ENCODE results near the gene PAX5.

The PAX5 gene

DNA sequence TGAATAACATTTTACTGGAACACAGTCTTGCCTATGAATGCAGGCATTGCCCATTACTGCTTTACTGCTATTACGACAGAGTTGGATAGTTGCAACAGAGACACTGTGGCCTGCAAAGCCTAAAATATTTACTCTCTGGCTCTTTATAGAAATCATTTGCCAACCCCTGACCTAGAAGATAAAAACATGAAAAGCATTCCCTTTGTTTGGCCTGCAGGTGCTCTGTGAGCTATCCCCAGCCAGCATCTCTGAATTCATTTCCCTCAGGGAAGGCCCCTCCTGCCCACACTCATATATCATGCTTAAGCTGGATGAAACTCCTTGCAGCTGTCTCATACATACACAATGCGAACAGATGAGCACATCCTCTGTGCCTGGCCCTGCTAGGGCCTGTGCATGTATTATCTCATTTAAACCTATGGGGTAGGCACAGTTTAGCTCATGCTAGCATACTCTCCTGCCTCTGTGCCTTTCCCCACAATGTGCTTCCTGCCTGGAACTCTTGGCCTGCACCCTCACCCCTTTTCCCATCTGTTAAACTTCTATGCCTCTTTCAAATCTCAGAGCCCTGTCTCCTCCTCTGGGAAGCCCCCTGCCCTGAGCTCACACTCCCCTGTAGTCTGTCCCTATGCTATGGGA lies 193.1 kb downstream of the PAX5 start:
- DNase-seq = no peak
- TF ChIP-seq GATA1 (IDR thresholded peaks at IDR 0.05; ENCODE audit: low read depth, low read length) = no peak
- no peak for TF ChIP-seq POLR2A (IDR thresholded peaks at IDR 0.05; ENCODE audit: low read length)

DNA sequence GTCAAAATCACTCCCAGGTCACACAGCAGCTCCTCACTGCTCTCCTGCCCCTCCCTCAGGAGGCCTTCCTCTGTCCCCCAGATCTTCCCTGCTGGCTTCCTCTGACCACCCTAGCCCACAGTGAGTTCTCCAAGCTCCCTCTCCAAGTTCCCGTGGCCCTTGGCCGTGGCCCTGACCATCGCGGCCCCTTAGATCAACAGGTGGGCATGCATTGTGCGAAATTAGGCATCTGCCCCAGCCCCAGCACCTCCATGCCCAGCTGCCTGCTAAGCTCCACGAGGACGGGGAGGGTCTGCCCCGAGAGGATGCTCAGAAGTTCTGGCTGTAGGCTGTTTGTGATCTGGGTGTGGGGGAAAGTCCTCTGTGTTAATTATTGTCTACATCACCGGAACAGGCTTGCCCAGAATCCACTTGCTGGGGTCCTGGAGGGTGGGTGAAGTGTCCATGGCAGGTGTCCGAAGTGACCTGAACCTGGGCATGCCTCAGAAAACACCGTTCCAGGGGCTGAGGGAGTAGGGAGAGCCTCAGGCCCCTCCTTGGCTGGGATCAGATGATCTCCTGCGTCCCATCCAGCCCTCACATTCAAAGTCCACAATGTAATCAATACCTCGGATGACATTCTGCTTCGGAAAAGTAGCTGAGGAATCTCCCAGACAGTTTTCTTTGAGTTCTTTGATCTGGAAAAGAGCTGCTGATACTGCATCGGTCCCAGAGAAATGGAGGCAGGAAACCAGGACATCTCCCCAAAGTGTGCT lies 194.8 kb downstream of the PAX5 start:
- DNase-seq = no peak
- TF ChIP-seq POLR2A (IDR thresholded peaks at IDR 0.05; ENCODE audit: low read length) (no peak), GATA1 (IDR thresholded peaks at IDR 0.05; ENCODE audit: low read depth, low read length) (no peak)

DNA sequence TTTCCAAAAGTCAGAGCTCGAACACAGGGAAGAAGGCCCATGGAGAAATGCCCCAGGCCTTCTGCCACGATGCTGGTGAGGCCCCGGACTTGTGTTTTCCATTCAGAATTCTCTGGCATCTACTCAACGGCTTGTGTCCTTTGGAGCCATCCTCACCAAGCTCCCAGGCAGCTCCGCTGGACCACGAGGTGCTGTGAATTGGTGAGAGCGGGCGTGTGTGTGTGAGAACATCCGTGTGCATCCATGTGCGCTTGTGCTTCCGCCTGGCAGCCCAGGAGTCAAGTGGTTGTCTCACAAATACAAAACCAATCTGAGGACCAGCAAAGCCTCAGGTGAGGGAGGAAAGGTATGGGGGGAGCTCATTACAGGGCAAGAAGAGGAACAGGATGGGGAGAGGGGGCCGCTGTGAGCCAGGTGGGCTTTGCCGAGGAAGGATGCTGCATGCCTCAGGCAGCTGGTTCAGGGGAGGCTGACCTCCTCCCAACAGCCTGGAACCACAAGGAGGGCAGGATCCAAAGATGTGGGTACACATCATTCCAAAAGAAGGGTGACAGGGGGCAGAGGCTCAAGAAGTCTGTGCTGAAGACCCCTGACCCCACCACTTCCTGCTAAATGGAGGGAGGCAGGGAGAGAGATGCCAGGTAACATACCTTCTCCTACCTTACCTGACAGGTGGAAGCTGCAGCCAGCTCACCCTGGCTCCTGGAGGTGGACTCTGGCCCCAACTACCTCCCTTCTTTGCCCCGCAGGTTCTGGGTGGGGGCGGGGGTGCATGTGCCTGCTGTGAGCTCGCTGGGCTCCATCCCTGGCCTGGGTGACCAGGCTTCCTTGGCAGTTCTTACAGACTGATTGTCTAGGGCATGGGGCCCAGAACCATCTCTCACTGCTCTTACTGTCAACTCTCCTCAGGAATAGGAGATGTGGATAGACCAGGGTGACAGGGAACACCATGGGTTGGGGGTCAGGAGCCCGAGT lies 196.3 kb downstream of the PAX5 start:
- DNase-seq = no peak
- no peak for TF ChIP-seq POLR2A (IDR thresholded peaks at IDR 0.05; ENCODE audit: low read length)
- no peak for TF ChIP-seq GATA1 (IDR thresholded peaks at IDR 0.05; ENCODE audit: low read depth, low read length)

DNA sequence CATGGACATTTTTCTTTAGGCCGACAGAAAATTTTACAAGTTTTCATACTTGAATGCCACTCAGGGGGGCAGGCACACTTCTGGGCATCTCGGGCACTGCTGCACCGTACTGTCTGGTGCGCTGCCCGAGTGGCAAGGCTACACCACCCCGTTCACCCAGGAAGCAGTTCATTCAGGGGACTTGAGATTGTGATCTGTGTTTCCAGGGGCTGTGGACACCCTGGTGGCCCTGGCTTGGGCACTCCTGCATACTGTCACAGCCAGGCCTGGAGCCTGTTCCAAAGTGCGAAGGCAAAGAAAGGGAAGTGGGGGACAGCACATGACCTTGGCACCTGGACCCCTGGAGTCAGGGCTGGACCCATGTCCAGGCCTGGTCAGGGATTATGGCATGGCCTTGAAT lies 197.6 kb downstream of the PAX5 start:
- TF ChIP-seq POLR2A (IDR thresholded peaks at IDR 0.05; ENCODE audit: low read length) (no peak), GATA1 (IDR thresholded peaks at IDR 0.05; ENCODE audit: low read depth, low read length) (no peak)
- no peak for DNase-seq

DNA sequence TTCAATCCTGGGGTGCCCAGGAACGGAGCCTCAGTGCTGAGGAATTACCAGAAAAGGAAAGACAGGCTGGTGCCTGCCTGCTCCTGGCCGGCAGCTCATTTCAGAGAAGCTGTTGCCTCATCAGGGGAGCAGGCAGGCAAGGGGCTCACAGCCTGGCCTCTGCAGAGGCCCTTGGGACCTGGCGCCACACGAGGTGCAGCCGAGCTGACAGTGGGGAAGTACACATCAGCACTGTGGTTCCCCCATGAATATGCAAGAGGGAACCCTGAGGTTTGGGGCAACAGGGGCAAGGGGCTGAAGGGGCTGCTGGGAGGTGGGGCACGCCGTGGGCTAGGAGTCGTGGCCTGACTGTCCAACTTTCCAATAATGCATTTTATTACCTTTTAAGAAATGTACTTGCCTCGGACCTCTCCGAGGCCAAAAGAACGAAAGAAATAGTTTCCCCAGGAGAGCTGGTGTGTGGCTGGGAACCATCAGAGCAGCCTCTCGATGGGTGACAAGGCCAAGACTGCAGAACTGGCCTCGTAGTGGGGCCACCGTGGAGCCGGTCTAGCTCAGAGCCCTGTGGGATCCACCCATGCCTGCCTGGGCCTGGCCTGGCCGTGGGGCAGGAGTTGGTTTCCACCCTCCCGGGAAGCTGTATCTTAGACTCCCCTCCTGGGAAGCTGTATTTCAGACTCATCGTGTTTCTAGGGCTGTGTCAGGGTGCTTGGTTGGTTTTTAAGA lies 198.6 kb downstream of the PAX5 start:
- TF ChIP-seq POLR2A (IDR thresholded peaks at IDR 0.05; ENCODE audit: low read length) (no peak), GATA1 (IDR thresholded peaks at IDR 0.05; ENCODE audit: low read depth, low read length) (no peak)

DNA sequence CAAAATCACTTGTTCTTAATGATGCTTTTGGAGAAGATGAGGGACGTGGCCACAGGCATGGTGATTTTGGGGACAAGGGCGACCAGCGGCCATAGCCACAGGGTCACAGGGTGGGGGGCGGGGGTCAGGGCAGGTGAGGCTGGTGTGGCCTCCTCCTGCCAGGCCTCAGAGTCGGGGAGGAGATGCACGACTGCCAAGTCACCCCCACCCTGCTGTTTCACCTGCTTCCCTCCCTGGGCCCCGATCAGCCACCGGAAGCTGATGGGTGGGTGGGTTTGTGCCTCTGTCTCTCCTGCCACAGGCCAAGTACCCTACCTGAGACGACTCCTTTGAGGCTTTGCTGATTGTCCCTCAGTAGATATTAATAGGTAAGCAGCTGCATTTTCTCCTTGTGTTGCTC lies 199.3 kb downstream of the PAX5 start:
- TF ChIP-seq GATA1 (IDR thresholded peaks at IDR 0.05; ENCODE audit: low read depth, low read length) (no peak), POLR2A (IDR thresholded peaks at IDR 0.05; ENCODE audit: low read length) (no peak)
- DNase-seq = no peak

More for the DNA sequence above, 198.6 kb downstream of the PAX5 start:
- no peak for DNase-seq

DNA sequence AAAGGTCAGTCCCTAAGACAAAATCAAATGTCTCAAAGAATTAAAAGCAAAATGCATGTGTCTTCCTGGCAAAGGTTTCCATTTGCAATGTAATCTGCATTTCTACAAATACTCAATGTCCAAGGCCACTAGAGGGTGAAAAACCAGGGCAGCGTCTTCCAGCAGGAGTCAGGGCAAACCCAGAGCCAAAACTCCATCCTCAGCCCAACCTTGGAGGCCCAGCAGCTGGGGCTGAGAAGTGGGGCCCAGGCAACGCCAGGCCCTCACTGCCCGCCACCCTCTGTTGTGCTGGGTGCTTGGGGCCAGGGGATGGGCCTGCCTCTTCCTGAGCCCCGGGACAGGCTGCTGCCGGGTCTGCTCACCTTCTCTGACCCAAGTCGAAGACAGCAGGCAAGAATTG lies 200.1 kb downstream of the PAX5 start:
- no peak for DNase-seq
- TF ChIP-seq POLR2A (IDR thresholded peaks at IDR 0.05; ENCODE audit: low read length) (no peak), GATA1 (IDR thresholded peaks at IDR 0.05; ENCODE audit: low read depth, low read length) (no peak)

DNA sequence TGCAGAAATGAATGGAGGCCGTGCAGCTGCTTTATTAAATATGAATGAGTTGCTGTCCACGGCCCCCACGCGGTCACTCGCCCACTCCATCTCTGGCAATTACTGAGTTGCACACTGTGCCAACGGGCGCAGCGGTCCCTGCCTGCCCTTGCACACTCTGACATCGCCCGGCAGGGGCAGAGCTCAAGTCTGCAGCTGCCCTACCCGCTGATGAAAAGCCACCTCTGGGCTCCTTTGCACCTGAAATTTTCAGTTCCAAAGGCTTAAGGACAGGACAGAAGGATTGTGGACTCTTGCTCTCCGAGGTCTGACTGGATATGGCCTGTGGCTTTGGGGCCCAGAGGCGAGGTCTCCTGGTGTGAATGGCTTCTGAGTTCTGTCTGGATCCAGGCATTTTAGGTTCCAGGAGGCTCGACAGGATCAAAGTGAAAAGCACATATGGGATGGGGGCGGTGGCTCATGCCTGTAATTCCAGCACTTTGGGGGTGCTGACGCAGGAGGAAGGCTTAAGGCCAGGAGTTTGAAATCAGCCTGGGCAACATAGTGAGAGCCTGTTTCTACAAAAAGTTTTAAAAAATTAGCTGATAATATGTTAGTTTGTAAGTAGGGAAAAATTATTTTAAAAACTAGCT lies 201.8 kb downstream of the PAX5 start:
- no peak for TF ChIP-seq POLR2A (IDR thresholded peaks at IDR 0.05; ENCODE audit: low read length)
- no peak for TF ChIP-seq GATA1 (IDR thresholded peaks at IDR 0.05; ENCODE audit: low read depth, low read length)
- DNase-seq = no peak

DNA sequence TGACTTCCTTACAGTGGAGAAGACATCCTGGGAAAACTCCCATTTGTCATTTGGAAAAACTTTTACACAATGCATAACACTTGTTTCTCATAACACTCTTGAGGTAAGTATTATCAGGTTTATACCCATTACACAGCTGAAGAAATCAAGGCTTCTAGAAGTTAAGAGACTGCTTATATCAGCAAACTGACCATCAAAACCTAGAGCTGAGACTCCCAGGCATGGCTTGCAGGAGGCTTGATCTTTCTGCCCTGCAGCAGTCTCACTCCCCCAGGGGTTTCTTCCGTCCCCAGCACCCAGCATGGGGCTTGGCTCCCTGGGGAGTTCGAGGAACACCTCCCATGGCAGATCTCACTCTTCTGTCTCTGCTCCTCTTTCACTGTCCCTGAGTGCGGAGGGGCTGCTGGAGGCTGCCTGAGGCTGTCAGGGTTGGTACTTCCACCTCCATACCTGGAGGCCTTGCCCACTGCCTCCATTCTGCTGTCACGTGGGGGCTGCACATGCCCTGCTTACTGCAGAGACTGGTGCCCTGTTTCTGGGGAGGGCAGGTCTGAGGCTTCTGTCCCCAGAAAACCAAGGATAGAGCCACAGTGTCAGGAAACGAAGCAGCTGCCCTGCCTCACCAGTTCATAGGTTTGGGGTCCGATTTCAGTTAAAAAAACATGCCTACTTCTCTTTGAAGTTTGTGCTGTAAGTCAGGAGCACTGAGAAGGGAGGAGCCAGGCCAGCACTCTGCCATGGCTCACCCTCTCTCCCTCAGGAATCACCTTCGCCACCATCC lies 202.5 kb downstream of the PAX5 start:
- TF ChIP-seq POLR2A (IDR thresholded peaks at IDR 0.05; ENCODE audit: low read length) = no peak
- no peak for TF ChIP-seq GATA1 (IDR thresholded peaks at IDR 0.05; ENCODE audit: low read depth, low read length)
- DNase-seq = no peak

DNA sequence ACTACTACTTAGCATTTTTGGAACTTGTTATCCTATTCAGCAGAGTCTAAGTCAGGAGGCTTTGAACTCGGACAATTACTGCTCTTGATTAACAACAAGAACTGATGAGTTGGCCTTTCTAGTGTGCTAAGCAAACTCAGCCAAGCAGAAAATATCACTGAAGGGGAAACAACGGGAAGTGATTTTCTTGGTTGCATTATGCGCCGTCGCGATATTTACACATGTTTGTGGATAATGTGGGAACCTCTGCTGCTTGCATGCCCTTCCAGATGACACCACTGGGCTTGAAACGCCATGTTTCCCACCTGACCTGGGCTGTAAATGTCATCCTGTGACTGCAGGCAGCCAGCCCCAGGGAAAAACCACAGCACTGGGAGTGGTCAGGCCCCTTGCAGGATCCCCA lies 205.5 kb downstream of the PAX5 start:
- no peak for TF ChIP-seq POLR2A (IDR thresholded peaks at IDR 0.05; ENCODE audit: low read length)
- TF ChIP-seq GATA1 (IDR thresholded peaks at IDR 0.05; ENCODE audit: low read depth, low read length) = no peak
- no peak for DNase-seq

DNA sequence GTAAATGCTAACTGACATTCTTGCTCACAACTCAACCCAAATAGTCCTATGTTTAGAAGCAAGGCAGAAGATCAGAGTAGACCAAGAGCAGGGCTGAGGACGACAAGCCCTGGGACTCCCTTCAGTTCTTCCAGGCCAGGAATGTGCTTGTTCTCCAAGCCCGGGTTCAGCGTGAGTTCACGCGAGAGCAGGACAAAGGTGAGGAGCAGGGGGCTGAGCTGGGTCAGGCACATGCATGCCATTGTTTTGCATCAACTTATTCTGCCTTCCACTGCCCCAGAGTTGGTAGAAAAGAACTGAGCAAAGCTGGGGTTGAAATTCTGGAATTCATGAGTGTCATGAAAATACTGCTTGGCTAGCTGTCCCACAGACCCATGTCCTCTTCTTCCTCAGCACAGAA lies 206.5 kb downstream of the PAX5 start:
- TF ChIP-seq GATA1 (IDR thresholded peaks at IDR 0.05; ENCODE audit: low read depth, low read length) = no peak
- no peak for TF ChIP-seq POLR2A (IDR thresholded peaks at IDR 0.05; ENCODE audit: low read length)
- DNase-seq = no peak

DNA sequence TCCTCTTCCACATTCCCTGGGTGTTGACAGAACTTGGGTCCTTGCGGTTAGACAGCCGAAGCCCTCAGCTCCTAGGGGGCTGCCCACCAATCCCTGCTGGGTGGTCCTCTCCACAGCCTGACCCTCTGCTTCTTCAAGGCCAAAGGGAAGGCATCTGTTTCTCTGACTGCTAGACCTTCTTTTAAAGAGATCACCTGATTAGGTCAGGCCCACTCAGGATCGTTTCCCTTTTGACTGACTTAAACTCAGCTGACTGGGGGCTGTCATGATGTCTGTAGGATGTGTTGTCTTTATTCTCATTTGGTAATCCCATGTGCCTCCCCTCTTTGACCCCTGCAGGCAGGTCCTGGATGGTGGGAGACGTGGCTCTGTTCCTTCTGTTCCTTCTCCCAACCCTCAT lies 207.5 kb downstream of the PAX5 start:
- no peak for DNase-seq
- no peak for TF ChIP-seq GATA1 (IDR thresholded peaks at IDR 0.05; ENCODE audit: low read depth, low read length)
- TF ChIP-seq POLR2A (IDR thresholded peaks at IDR 0.05; ENCODE audit: low read length) = no peak
